Ectodermal cell (in vitro differentiated cells): Measurements from ENCODE around the gene IRAK1. TPM values are rescaled to one million over a fixed set of nuclear protein-coding genes. Genes with fewer than 3 reads are reported as not detected.

Experiments
- H3K27ac ChIP-seq: 2 replicates; pipeline ENCODE4 v1.7.0; 2013; ENCODE audit warnings: mild to moderate bottlenecking, low read depth, low read length; ENCODE audit not compliant: insufficient read depth, poor library complexity, severe bottlenecking
- H3K27me3 ChIP-seq: 2 replicates; pipeline ENCODE4 v1.7.0; 2013; ENCODE audit warnings: mild to moderate bottlenecking, low read length; ENCODE audit not compliant: insufficient read depth, control insufficient read depth, poor library complexity, severe bottlenecking
- H3K36me3 ChIP-seq: one replicate; pipeline ENCODE4 v1.7.0; 2013; ENCODE audit warnings: low read length; ENCODE audit not compliant: control insufficient read depth, insufficient read depth
- H3K4me1 ChIP-seq: one replicate; pipeline ENCODE4 v1.7.0; 2013; ENCODE audit warnings: low read length; ENCODE audit not compliant: control insufficient read depth, insufficient read depth
- H3K4me3 ChIP-seq: 2 replicates; pipeline ENCODE4 v1.7.0; 2013; ENCODE audit warnings: low read depth, low read length, control low read depth; ENCODE audit not compliant: insufficient read depth
- H3K9me3 ChIP-seq: 2 replicates; pipeline ENCODE4 v1.7.0; 2013; ENCODE audit warnings: mild to moderate bottlenecking, low read length, moderate library complexity; ENCODE audit not compliant: control insufficient read depth
- WGBS, 2 experiments: methylation state at CpG; one replicate each; pipeline ENCODE4 v1.1.7; 2013; ENCODE audit warnings: missing lambda C conversion rate in 2 of 2; 5-methylcytosine and 5-hydroxymethylcytosine counted together
- polyA plus RNA-seq, 4 experiments: library from polyadenylated mRNA; stranded (reverse); fragments of 50-300 nt; gene quantifications; one replicate each; pipeline ENCODE4 v1.2.3, GENCODE V29; 2013

Gene IRAK1
- 61.8 TPM for polyA plus RNA-seq (2013, experiment 1 of 4)
- polyA plus RNA-seq (2013, experiment 2 of 4), result 48.6 TPM
- polyA plus RNA-seq (2013, experiment 3 of 4), result 34.8 TPM
- 38.9 TPM for polyA plus RNA-seq (2013, experiment 4 of 4)

DNA sequence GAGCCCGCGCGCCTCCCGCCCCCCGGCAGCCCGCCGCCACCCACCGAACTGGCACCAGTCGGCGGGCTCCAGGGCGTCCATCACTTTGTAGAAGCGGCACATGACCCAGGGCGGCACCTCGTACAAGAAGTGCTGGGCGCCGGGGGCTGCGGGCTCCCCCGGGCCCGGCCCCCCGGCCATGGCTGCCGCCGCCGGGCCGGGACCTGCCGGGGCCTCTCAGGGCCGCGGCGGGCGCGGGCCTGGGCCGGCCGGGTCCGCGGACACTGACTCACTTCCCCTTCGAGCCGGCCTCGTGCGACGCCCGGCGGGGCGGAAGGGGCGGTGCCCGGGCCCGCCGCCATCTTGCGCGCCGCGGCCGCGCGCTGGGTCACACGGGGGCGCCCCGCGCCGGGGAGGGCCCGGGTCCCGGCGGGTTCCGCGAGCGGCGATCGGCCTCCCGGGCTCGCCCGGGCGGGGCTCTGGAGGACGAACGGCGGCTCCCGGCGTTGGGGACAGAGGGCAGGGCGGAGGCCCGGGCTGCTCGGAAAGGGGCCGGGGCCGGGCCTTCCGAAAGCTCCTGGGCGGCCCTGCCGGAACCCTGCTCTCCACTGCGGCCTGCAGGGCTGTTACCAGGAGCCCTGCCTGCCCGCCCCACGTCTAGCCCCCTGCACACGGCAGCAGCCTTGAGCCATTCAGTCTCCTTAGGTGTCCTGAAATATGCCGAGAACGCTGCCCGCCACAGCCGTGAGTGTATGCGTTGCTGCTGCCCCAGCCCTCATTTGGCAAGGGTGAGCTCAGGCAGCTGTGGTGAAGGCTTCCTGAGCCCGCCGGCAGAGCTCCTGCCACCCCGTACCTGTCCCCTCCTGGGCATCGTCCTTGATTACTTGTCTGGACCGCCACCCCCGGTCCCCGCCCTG lies at the start of gene IRAK1:
Gene IRAK1 (minus strand): TSS at position 270 of the 896 bp plus-strand sequence. CDS start 90 bp downstream, at position 180.
- 11% methylated on average over 99 of the region's 99 CpGs for WGBS, 2 experiments

DNA sequence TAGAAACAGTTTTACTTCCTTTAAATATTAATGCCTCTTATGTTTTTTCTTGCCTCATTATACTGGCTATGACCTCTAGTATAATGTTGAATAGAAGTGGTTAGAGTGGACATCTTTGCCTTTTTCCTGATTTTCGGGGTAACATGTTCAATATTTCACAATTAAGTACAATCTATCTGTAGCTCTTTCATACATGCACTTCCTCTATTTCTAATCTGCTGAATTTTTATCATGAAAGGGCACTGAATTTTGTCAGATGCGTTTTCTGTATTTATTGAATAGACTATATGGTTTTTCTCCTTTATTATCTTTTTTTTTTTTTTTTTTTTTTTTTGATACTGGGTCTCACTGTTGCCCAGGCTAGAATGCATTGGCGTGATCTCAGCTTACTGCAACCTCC lies 48.9 kb upstream of the IRAK1 start:
- H3K36me3 ChIP-seq, result no peaks in the 10 kb centered on the region
- 81 to 96% methylated on average over 1 of the region's 3 CpGs for WGBS, 2 experiments

More for the DNA sequence above, at the start of gene IRAK1:
- no peaks in the 10 kb centered on the region for H3K27me3 ChIP-seq
- peak within 1 kb of the TSS; percentile 50 for H3K27ac ChIP-seq
- no peaks in the 10 kb centered on the region for H3K9me3 ChIP-seq
- H3K4me3 ChIP-seq, result peak within 1 kb of the TSS; percentile 39
- H3K36me3 ChIP-seq, result no peaks in the 10 kb centered on the region
- H3K4me1 ChIP-seq, result peaks cover 17% of the 10 kb centered on the region

DNA sequence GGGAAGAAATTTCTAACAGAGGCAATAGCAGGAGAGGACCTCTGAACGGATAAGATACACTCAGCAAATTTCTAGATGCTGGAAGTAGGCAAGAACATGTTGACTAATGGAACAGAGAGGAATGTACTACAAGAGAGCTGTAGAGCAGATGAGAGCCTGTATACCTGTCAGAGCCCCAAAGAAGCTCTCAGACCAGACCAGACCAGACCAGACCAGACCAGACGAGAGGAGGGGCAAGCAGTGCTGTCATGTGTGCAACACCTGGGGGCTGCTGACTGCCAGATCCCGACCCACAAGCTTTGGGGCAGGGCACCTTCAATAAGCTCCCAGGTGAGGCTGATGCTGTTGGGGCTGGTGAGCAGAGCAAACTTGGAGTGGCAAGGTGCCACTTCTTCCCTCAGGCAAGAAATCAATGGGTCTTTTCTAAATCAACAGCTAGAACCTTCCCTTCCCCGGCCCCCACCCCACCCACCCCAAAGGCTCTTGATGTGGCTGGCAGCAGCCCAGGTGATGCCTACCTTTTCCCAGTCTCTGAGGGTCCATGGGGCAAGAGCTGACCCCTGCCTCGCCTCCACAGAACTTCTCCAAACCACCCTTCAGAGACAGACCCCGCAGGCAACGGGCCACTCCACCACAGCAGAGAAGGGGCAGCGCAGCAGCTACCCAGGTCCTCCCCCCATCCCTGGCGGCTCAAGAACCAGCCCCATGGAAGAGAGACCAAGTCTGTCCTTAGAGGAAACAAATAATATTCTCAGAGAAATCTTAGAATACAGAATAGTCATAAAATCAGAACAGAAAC lies 45.1 kb upstream of the IRAK1 start:
- 93 to 95% methylated on average over 8 to 9 of the region's 9 CpGs for WGBS, 2 experiments
- Histone ChIP-seq H3K4me1 (no peaks in the 10 kb centered on the region), H3K27me3 (no peaks in the 10 kb centered on the region), H3K36me3 (no peaks in the 10 kb centered on the region), H3K9me3 (no peaks in the 10 kb centered on the region), H3K27ac (no peak overlapping the region), H3K4me3 (no peak overlapping the region)

More for the DNA sequence above, 48.9 kb upstream of the IRAK1 start:
- H3K27me3 ChIP-seq, result no peaks in the 10 kb centered on the region
- H3K4me1 ChIP-seq, result no peaks in the 10 kb centered on the region
- no peak overlapping the region for H3K27ac ChIP-seq
- H3K4me3 ChIP-seq, result no peak overlapping the region
- no peaks in the 10 kb centered on the region for H3K9me3 ChIP-seq

DNA sequence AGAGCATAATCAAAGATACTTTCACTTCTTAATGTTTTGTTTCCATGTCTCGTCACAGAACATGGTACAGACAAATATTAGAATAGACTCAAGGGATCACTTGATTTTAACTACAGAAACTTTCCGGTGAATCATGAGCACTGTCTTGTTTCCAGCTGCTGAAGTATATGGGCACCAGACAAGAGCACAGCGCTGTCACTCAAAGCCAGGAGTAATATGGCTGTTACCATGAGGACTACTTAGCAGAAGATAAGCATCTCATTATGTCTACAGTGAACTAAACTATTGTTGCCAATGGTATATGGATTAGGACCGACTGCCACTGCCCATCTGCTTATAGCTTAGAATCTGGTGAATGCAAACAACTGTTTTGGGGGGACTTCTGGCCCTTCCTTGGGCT lies 43.5 kb upstream of the IRAK1 start:
- no peak overlapping the region for H3K4me3 ChIP-seq
- no peaks in the 10 kb centered on the region for H3K36me3 ChIP-seq
- no peaks in the 10 kb centered on the region for H3K9me3 ChIP-seq
- no peak overlapping the region for H3K27ac ChIP-seq
- no peaks in the 10 kb centered on the region for H3K27me3 ChIP-seq
- H3K4me1 ChIP-seq, result no peaks in the 10 kb centered on the region
- WGBS, 2 experiments, result 94 to 96% methylated on average over 4 of the region's 4 CpGs

DNA sequence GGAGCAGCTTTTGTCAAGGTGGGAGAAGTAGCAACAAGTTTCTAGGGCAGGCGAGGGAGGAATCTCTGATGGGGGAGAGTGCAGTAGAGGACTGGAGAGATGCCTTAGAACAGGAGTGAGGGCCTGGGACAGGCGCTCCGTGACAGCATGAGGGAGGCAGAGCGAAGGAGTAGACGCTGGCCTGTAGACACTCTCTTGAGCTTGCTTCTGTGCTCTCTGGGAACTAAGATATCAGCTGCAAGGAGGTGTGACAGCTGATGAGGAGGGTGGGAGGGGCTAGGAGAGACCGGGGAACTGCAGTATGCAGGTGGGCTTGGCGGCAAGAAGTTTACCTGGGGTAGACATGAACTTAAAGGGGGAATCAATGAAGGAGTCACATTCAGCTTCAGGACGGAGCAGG lies 42.1 kb upstream of the IRAK1 start:
- Histone ChIP-seq H3K27me3 (no peaks in the 10 kb centered on the region), H3K4me1 (no peaks in the 10 kb centered on the region), H3K4me3 (no peak overlapping the region), H3K27ac (no peak overlapping the region), H3K36me3 (no peaks in the 10 kb centered on the region), H3K9me3 (no peaks in the 10 kb centered on the region)
- WGBS, 2 experiments, result 89 to 90% methylated on average over 8 of the region's 8 CpGs

DNA sequence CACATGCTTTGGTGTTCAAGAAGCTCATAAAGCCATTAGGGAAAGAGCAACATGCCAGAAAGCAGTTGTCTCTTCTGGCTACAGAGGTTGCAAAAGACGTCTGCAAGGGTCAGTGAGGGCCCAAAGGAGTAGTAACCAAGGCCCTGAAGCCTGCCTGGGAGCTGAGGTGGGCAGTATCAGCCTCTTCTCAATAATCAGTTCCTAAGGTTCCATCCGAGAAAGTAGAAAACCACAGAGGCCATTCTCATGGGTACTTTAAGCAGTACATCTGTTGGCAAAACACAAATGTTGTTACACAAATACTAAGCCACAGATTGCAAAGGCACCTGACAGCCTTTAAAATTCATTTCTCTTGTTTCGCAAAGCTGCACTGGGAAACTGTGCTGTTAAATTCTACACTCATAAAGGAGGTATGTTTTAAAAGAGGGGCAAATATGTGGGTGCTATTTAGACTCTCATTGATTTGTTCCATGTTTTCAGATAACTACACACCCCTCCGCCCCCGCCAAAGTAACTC lies 40.1 kb upstream of the IRAK1 start:
- no peak overlapping the region for H3K4me3 ChIP-seq
- H3K4me1 ChIP-seq, result no peaks in the 10 kb centered on the region
- no peaks in the 10 kb centered on the region for H3K27me3 ChIP-seq
- H3K36me3 ChIP-seq, result no peaks in the 10 kb centered on the region
- H3K27ac ChIP-seq, result no peak overlapping the region
- 93 to 96% methylated on average over 4 to 5 of the region's 5 CpGs for WGBS, 2 experiments
- H3K9me3 ChIP-seq, result no peaks in the 10 kb centered on the region

DNA sequence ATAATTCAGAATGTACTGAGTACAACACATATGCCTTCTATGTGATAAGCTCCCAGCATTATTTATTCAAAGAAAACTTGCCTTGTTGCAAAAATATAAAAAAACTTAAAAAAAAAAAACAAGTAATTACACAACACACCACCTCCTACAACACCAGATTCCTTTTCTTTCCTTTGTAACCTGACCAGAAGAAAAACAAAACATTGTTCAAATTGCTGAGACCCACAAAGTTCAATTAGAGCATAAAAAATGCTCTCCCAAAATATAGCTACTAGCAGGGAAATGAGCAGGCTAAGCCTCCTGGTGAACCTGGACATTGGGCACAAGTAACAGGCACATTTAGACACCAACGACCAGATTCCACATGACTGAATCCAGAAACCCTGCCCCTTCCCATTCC lies 39.5 kb upstream of the IRAK1 start:
- no peaks in the 10 kb centered on the region for H3K27me3 ChIP-seq
- H3K9me3 ChIP-seq, result no peaks in the 10 kb centered on the region
- H3K4me1 ChIP-seq, result no peaks in the 10 kb centered on the region
- no peak overlapping the region for H3K27ac ChIP-seq
- 87 to 91% methylated on average over 1 of the region's 1 CpG for WGBS, 2 experiments
- H3K4me3 ChIP-seq, result no peak overlapping the region
- H3K36me3 ChIP-seq, result no peaks in the 10 kb centered on the region

DNA sequence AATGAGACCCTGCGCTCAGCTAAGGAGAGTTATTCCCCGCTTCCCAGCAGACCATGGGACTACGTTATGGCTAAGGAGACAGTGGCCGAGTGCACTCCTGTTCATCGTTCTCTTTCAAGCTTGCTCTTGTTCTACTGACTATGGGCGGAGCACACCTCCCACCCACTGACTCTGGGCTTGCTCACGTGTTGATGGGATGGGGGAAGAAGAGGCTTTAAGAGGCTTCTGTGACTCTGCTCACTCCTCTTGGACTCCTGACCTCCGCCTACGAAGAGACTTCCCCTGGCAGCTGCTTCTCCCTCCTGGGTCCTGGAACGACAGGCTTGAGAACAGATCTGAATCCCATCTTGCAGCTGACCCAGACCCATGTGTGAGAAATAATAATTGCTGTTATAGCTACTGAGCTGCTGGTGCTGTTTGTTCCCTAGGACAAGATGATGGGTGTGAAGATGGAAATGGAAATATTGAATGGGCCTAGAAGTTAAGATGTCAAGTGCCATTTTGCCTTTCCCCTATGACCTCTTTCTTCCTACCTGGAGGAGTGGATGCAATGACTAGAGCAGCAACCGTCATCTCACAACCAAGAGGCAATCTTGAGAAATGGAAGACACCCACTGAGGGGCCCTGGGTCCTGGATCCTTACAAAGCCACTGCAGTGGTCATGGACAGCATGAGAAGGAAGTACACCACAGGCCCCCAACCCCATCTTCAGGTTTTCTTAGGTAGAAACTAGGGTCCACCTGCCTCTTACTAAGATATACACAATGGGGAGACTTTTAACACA lies 38.7 kb upstream of the IRAK1 start:
- no peak overlapping the region for H3K27ac ChIP-seq
- H3K4me1 ChIP-seq, result no peaks in the 10 kb centered on the region
- 92 to 93% methylated on average over 10 to 11 of the region's 11 CpGs for WGBS, 2 experiments
- no peaks in the 10 kb centered on the region for H3K9me3 ChIP-seq
- H3K36me3 ChIP-seq, result no peaks in the 10 kb centered on the region
- no peaks in the 10 kb centered on the region for H3K27me3 ChIP-seq
- no peak overlapping the region for H3K4me3 ChIP-seq

DNA sequence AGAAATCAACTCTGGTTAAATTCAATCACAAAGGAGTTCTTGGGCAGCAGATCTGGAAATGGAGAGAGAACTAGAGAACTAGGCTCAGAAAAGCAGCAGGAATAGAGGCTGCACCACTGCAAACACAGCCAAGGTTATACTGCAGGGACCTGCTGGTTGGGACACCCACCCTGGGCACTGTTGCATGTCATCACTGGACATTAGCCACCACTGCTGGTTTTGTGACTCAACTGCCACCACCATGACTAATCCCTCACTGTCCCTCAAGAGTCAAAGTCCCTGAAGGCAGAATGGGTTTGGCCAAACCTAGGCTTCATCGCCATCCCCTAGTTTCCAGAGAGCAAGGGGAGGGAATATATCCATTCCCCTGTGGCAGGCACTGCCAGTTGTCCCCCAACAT lies 38.1 kb upstream of the IRAK1 start:
- Histone ChIP-seq H3K36me3 (no peaks in the 10 kb centered on the region), H3K27ac (no peak overlapping the region), H3K4me1 (no peaks in the 10 kb centered on the region), H3K4me3 (no peak overlapping the region), H3K27me3 (no peaks in the 10 kb centered on the region), H3K9me3 (no peaks in the 10 kb centered on the region)
- 89 to 100% methylated on average over 1 of the region's 1 CpG for WGBS, 2 experiments
